Myocyte (in vitro differentiated cells): ENCODE data around the gene STX8. TPM values are rescaled to one million over a fixed set of nuclear protein-coding genes. Genes with fewer than 3 reads are reported as not detected.

ENCODE experiments used
- DNase-seq: peaks from one replicate; pipeline ENCODE4 v3.0.0-alpha.2; 2012; ENCODE audit warnings: low read depth
- total RNA-seq: library from RNA; depleted of rRNA; stranded (reverse); fragments of >200 nt; gene quantifications from 2 replicates; pipeline ENCODE4 v1.2.3, GENCODE V29; 2014

The STX8 gene
- total RNA-seq, 1 donor from 2014 or later: 44.6 TPM

DNA sequence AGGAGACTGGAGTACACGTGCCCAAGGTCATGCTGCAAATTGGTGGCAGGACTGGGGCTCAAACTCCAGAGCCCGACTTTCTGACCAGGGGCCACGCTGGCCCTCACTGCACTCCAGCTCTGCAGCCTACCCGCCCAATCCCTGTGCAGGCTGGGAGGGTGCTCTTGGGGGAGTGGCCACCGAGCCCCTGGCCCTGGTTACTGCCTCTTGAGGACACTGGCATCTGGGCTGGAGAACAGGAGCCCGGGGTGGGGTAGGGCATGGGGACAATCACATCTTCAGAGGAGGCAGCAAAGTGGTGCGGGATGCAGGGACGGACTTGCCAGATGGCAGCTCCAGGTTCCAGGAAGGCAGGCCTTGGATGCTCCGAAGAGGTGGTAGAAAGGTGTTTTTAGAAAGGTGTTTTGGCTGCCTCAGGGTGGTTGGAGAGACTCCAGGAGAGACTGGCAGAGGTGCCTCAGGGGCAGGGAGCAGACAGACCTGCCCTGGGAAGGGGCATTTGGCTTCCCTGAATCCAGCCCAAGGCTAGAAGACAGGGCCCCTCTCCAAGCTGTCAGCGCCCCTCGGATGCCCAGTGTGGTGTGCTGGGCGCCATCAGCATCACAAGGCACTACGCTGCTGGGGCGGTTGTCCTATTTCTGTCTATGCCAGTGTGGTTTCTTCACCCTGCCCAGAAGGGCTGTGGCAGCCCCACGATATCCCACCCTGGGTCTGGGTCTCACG lies 333.7 kb downstream of the STX8 start:
- no peak for DNase-seq

- DNase-seq: no peak
Observed at GRCh38 chr17:9241371-9241712, 334.3 kb downstream of the STX8 start.

DNA sequence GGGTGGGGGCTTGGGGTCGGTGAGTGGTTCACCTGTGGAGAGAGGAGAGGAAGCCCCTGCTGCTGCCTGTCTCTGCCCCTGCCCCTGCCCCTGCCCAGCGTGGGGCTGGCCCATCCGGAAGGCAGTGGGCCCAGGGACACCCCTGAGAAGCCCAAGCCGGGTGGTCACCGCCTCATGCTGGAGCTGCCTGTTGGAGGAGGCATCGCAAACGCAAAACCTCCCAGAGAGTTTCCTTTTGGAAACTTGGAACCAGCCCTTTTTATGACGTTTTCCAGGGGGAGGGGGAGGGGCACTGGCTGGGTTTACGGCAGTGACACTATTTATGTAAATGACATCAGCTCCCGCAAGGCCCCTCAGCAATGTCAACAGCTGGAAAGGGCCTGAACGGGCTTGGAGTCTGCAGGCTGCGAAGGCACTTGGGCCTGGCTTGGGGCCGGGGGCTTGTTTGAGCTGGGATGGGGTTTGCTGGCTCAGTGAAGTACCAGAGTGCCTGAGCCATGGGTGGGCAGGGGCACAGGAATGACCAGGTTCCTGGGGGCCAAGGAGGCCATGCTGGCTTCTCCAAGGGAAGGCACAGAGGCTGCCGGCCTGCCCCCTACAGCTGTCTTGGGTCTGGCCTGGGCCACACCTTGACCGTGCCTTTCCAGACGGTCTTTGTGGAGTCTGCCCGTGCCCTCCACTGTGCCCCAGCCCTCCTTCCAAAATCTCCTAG lies 334.8 kb downstream of the STX8 start:
- DNase-seq: peak; percentile 48

DNA sequence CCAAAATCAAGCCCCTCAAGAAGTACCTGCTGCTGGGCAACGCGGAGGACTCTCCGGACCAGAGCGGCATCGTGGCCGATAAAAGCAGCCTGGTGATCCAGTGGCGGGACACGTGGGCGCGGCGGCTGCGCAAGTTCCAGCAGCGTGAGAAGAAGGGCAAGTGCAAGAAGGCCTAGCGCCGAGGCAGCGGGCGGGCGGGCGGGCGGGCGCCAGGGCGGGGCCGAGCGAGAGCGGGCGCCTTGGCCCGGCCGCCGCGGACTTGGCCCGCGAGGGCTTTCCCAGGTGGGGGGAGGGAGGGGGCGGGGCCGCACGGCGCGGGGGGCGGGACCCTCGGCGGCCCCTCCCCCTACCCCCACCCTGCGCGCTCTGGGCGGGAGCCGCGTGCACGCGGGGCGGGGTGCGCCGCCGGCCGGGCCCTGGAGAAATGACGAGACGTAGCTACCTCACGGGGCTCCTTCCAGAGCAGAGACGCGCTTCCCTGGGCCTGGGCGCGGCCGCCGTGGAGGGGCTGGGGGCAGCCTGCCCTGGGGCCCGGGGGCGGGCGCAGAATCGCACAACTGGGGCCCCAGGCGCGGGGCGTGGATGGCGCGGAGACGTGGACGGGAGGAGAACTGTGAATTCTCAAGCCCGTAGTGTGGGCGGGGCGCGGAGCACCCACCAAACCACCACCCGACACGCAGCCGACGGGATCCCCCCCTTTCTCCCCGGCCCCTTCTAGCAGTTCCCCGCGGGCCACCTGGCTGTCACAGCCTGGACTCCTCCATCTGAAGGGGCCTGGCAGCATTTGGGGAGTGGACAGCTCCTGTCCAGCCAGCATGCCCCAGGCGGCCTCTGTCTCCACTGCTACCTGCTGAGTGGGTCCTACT lies 335.6 kb downstream of the STX8 start:
- peak; percentile 40 for DNase-seq

GRCh38 chr17:9239246-9239792 lies 336.3 kb downstream of the STX8 start:
- no peak for DNase-seq

- no peak for DNase-seq
Observed at GRCh38 chr17:9238340-9239245, 337.0 kb downstream of the STX8 start.

DNA sequence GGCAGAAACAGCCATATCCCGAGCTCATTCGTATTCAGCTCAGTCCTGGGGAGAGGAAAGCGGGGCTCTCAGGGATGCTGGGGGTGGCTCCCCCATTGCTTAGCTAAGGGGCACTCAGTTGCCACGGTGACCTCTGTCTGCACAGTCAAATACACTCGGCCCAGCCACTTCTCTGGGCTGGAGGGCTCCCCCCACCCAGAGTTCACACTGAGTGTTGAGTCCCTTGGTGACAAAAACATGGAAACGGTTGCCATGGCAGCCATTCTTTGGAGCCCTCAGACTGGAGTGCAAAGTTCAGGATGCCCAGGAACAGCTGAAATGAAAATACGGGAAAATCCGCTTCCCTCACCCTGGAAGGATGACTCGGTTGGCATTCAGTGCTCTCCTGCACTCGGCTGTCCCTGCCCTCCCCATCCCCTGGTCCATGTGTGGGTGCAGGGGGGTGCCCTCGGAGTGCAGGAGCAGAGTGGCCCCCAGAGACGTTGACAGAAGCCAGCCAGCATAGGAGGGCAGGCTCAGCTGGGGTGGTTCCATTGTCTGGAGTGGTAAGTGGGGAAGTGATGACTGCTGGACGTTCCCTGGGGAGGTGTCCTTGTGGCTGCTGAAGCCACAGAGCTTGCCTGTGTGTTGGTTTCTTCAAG lies 337.8 kb downstream of the STX8 start:
- no peak for DNase-seq

GRCh38 chr17:9237053-9237410 lies 338.6 kb downstream of the STX8 start:
- DNase-seq: no peak

- no peak for DNase-seq
Observed at GRCh38 chr17:9236286-9237052, 339.2 kb downstream of the STX8 start.

DNA sequence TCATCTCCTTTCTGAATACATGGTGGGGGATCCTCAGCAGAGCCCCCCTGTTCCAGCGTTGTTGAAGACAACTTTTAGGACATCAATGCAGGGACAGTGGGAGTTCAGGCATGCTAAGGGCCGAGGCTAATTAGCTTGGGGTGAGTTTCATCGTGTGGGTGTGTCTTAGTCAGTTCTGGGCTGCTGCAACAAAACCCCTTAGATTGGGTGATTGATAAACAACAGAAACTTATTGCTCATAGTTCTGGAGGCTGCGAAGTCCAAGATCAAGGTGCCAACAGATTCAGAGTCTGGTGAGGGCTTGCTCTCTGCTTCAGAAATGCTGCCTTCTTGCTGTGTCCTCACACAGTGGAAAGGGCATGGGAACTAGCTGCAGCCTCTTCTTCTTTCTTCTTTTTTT lies 340.3 kb downstream of the STX8 start:
- no peak for DNase-seq

- DNase-seq: no peak
Observed at GRCh38 chr17:9234389-9234945, 341.2 kb downstream of the STX8 start.

DNA sequence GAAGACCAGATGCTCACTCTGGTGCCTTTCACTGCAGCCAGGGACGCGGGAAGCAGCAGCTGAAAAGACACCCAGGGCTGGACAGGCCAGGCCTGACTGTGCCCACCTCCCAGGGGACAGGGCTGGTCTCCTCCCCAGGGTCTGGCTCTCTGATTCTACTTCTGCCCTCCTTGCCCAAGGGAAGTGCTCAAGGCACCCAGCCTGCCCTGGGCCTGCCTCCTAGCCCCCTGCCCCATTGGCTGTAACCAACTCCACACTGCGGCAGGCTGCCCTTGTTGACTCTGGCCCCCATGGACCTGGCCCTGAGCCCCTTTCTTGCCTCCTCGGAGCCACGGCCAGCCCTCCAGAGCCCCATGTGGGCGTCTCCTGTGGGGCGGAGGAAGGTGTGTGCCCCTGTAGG lies 341.9 kb downstream of the STX8 start:
- no peak for DNase-seq

GRCh38 chr17:9233271-9233599 lies 342.4 kb downstream of the STX8 start:
- no peak for DNase-seq

DNA sequence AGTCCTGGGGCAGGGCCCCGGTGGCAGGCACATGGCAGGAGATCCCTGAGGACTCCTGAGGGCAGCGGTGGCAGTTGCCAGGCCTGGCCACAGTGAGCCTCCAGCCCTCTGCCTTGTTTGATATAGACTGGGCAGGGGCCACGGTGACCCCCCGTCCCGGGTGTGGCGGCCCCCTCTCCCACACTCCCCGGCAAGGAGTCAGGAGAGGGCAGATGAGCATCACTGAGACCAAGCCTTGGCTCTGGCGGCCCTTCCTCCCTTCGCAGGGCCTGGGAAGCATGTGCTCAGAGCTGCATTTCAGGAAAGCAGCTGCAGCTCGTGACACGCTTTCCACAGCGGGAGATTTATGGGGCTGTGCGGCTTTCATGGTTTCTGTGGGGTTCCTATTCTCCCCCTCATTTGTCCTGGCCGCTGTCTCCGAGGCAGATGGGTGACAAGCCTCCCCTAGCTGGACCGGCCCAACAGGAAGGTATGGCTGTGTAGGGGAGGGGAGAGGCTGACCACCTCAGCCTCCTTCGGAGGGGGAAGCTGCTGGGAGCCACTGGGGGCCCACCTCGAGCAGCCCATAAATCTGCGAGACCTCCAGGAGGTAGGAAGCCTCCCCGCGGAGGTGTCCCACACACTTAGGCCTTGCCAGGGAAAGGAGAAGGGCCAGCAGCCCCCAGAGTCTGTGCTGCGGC lies 342.9 kb downstream of the STX8 start:
- DNase-seq: peak; percentile 68

GRCh38 chr17:9232155-9232475 lies 343.5 kb downstream of the STX8 start:
- no peak for DNase-seq

DNA sequence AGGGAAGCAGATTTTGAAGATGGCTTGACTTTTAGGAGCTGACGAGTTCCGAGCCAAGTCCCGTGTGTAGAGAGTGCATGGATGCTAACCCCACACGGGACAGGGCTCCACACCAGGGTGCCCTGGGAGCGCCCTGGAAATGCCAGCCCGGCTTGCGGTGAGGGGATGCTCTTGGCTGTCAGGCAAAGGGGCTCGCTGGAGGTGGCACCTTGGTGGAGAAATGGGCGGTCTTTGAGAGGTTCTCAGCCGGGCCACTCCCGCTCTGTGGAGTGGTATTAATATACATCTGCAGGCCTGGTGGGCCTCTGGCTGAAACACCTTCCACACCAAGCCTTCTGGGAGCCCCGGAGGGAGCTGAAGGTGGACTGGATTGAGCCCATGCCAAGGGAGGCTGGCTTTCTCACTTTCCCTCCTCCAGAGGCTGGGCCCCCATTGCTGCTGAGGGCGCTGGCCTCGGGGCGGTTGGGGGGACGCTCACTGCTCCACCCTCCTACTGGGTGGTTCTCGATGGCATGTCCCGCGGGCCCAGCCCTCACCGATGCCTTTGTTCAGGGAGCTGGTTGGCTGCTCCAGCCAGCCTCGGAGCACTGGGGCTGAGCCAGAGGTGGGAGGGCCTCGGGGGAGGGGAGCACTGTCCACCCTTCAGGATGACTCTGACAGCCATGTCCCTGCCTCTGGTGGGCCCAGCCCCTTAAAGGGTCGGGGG lies 344.0 kb downstream of the STX8 start:
- DNase-seq: no peak

DNA sequence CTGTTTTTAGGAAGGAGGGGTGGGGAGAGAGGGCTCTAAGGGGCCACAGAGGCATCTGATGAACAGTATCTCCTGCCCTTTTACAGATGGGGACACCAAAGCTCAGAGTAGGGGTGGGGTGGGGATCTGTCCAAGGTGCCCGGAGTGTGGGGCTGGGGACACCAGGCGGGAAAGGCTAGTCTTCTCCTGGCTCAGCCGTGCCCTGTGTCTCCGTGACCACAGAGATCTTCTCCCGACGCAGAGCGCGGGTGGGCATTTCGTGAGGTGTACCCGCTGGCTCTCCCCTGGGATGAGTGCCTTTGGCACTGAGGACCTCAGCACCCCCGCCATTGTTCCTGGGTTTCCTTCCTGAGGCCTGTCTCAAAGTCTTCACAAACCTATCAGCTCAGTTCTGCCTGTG lies 344.8 kb downstream of the STX8 start:
- DNase-seq: no peak

DNA sequence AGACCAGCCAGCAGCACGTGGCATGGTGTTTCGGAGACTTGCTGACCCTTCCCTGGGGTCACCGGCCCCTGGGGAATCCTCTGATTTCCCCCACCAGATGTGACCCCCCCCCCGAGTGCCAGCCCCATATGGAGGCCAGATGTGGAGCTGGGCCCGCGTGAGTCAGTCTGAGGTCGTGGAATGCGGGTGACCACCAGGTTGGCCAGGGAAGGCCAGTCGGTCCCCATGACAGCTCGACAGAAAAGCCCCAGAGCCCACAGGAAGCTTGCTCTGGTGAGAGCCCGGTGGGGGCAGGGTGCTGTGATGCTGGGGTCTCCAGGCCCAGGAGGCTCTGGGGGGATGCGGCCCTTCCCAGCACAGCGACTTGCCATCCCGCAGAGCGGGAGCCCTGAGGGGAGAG lies 345.3 kb downstream of the STX8 start:
- DNase-seq: no peak
